ENCODE data around the gene ZNF362. TPM values are rescaled to one million over a fixed set of nuclear protein-coding genes. Genes with fewer than 3 reads are reported as not detected.

Gene ZNF362
- total and polyA plus RNA-seq, 2 of the 13 experiments (the other 11 are each of a cell fraction or from before 2014, with no cell fraction given), result 8.3 to 14.2 TPM

DNA sequence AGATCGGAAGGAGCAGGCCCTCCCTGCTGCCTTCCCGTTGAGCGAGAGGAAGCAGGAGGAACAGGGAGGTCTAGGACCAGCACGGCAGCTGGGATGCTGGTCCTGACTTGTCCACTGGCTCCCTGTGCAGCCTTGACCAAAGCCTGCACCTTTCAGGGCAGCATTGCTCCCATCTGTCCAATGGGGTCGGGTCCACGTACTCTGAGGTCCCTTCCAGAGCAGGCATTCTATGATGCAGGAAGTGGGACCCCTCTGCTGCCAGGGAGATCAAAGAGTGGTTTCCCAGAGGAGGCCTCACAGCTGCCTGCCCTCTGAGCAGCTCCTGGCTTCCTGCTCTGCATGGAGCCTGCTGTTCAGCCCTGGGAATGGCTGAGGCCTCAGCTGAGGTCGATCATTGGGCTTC is 21.7 kb upstream of the ZNF362 start (continued):
- 0 out of 2 replicates have a peak, but pooled peaks have one; percentile 56 for TF ChIP-seq ZNF547 (CRISPR knock-in tag; IDR thresholded peaks at IDR 0.05)
- 0 out of 2 replicates have a peak, but pooled peaks have one; percentile 27 for TF ChIP-seq ZSCAN21 (CRISPR knock-in tag; IDR thresholded peaks at IDR 0.05; ENCODE audit: borderline replicate concordance)
- TF ChIP-seq ZNF629 (CRISPR knock-in tag; conservative IDR thresholded peaks at IDR 0.05), result peak; percentile 58; the same call in 1 of the 2 replicates
- peak; percentile 45; the same call in 1 of the 2 replicates for TF ChIP-seq HDAC2 (CRISPR knock-in tag; IDR thresholded peaks at IDR 0.05)
- TF ChIP-seq, protein P1, sequence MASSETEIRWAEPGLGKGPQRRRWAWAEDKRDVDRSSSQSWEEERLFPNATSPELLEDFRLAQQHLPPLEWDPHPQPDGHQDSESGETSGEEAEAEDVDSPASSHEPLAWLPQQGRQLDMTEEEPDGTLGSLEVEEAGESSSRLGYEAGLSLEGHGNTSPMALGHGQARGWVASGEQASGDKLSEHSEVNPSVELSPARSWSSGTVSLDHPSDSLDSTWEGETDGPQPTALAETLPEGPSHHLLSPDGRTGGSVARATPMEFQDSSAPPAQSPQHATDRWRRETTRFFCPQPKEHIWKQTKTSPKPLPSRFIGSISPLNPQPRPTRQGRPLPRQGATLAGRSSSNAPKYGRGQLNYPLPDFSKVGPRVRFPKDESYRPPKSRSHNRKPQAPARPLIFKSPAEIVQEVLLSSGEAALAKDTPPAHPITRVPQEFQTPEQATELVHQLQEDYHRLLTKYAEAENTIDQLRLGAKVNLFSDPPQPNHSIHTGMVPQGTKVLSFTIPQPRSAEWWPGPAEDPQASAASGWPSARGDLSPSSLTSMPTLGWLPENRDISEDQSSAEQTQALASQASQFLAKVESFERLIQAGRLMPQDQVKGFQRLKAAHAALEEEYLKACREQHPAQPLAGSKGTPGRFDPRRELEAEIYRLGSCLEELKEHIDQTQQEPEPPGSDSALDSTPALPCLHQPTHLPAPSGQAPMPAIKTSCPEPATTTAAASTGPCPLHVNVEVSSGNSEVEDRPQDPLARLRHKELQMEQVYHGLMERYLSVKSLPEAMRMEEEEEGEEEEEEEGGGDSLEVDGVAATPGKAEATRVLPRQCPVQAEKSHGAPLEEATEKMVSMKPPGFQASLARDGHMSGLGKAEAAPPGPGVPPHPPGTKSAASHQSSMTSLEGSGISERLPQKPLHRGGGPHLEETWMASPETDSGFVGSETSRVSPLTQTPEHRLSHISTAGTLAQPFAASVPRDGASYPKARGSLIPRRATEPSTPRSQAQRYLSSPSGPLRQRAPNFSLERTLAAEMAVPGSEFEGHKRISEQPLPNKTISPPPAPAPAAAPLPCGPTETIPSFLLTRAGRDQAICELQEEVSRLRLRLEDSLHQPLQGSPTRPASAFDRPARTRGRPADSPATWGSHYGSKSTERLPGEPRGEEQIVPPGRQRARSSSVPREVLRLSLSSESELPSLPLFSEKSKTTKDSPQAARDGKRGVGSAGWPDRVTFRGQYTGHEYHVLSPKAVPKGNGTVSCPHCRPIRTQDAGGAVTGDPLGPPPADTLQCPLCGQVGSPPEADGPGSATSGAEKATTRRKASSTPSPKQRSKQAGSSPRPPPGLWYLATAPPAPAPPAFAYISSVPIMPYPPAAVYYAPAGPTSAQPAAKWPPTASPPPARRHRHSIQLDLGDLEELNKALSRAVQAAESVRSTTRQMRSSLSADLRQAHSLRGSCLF (CRISPR knock-in tag; IDR thresholded peaks at IDR 0.05; ENCODE audit: borderline replicate concordance), result no peak
- TF ChIP-seq, protein P2, sequence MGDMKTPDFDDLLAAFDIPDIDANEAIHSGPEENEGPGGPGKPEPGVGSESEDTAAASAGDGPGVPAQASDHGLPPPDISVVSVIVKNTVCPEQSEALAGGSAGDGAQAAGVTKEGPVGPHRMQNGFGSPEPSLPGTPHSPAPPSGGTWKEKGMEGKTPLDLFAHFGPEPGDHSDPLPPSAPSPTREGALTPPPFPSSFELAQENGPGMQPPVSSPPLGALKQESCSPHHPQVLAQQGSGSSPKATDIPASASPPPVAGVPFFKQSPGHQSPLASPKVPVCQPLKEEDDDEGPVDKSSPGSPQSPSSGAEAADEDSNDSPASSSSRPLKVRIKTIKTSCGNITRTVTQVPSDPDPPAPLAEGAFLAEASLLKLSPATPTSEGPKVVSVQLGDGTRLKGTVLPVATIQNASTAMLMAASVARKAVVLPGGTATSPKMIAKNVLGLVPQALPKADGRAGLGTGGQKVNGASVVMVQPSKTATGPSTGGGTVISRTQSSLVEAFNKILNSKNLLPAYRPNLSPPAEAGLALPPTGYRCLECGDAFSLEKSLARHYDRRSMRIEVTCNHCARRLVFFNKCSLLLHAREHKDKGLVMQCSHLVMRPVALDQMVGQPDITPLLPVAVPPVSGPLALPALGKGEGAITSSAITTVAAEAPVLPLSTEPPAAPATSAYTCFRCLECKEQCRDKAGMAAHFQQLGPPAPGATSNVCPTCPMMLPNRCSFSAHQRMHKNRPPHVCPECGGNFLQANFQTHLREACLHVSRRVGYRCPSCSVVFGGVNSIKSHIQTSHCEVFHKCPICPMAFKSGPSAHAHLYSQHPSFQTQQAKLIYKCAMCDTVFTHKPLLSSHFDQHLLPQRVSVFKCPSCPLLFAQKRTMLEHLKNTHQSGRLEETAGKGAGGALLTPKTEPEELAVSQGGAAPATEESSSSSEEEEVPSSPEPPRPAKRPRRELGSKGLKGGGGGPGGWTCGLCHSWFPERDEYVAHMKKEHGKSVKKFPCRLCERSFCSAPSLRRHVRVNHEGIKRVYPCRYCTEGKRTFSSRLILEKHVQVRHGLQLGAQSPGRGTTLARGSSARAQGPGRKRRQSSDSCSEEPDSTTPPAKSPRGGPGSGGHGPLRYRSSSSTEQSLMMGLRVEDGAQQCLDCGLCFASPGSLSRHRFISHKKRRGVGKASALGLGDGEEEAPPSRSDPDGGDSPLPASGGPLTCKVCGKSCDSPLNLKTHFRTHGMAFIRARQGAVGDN (CRISPR knock-in tag; IDR thresholded peaks at IDR 0.05), result peak; percentile 87
- no peak for TF ChIP-seq ZSCAN20 (CRISPR knock-in tag; IDR thresholded peaks at IDR 0.05; ENCODE audit: borderline replicate concordance)
- TF ChIP-seq ZSCAN29 (CRISPR knock-in tag; conservative IDR thresholded peaks at IDR 0.05), result no peak
- TF ChIP-seq PLRG1 (conservative IDR thresholded peaks at IDR 0.05), result no peak
- 0 out of 2 replicates have a peak, but pooled peaks have one; percentile 22 for TF ChIP-seq KDM5B (CRISPR knock-in tag; IDR thresholded peaks at IDR 0.05; ENCODE audit: borderline replicate concordance)
- peak; percentile 41; the same call in 1 of the 2 replicates for TF ChIP-seq GABPB1 (CRISPR knock-in tag; IDR thresholded peaks at IDR 0.05)
- TF ChIP-seq ELF1 (CRISPR knock-in tag; IDR thresholded peaks at IDR 0.05), result peak; percentile 81
- TF ChIP-seq, protein P3, sequence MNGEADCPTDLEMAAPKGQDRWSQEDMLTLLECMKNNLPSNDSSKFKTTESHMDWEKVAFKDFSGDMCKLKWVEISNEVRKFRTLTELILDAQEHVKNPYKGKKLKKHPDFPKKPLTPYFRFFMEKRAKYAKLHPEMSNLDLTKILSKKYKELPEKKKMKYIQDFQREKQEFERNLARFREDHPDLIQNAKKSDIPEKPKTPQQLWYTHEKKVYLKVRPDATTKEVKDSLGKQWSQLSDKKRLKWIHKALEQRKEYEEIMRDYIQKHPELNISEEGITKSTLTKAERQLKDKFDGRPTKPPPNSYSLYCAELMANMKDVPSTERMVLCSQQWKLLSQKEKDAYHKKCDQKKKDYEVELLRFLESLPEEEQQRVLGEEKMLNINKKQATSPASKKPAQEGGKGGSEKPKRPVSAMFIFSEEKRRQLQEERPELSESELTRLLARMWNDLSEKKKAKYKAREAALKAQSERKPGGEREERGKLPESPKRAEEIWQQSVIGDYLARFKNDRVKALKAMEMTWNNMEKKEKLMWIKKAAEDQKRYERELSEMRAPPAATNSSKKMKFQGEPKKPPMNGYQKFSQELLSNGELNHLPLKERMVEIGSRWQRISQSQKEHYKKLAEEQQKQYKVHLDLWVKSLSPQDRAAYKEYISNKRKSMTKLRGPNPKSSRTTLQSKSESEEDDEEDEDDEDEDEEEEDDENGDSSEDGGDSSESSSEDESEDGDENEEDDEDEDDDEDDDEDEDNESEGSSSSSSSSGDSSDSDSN (CRISPR knock-in tag; IDR thresholded peaks at IDR 0.05), result peak; percentile 57
- peak; percentile 62; the same call in 1 of the 2 replicates for TF ChIP-seq HDAC1 (CRISPR knock-in tag; IDR thresholded peaks at IDR 0.05)
- TF ChIP-seq, protein P4, sequence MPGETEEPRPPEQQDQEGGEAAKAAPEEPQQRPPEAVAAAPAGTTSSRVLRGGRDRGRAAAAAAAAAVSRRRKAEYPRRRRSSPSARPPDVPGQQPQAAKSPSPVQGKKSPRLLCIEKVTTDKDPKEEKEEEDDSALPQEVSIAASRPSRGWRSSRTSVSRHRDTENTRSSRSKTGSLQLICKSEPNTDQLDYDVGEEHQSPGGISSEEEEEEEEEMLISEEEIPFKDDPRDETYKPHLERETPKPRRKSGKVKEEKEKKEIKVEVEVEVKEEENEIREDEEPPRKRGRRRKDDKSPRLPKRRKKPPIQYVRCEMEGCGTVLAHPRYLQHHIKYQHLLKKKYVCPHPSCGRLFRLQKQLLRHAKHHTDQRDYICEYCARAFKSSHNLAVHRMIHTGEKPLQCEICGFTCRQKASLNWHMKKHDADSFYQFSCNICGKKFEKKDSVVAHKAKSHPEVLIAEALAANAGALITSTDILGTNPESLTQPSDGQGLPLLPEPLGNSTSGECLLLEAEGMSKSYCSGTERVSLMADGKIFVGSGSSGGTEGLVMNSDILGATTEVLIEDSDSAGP (CRISPR knock-in tag; IDR thresholded peaks at IDR 0.05; ENCODE audit: borderline replicate concordance), result peak; percentile 48; the same call in 1 of the 2 replicates
- TF ChIP-seq ZMAT3 (CRISPR knock-in tag; conservative IDR thresholded peaks at IDR 0.05), result 0 out of 2 replicates have a peak, but pooled peaks have one; percentile 41
- TF ChIP-seq ZFY (CRISPR knock-in tag; IDR thresholded peaks at IDR 0.05), result peak; percentile 33; the same call in 1 of the 2 replicates

All from HepG2 (cell line).